K562 (cell line): Measurements from ENCODE around the gene HMCN2. TPM values are rescaled to one million over a fixed set of nuclear protein-coding genes. Genes with fewer than 3 reads are reported as not detected.

Experiments used
- ATAC-seq: fragments of 200-7000 bp; cut with Tn5 transposase; 3 replicates; pipeline ENCODE4 v1.9.1; 2020; ENCODE audit warnings: moderate library complexity
- BruUV-seq: library from RNA; stranded (reverse); fragments of 400-500 nt; replicated peaks from 2 replicates; lab custom pipeline; 2021; lab: Mats Ljungman, UMichigan
- CTCF ChIA-PET: fragments of 300-600 bp; formaldehyde crosslinking; extraction: SDS; loops from one replicate; lab custom pipeline; 2021; ENCODE audit warnings: low intra/inter-chr PET ratio; lab: Yijun Ruan, JAX
- POLR2A ChIA-PET: fragments of 300-600, 350-650 bp; sonication (Branson Sonifier 250); formaldehyde crosslinking; extraction: SDS; loops from one replicate; lab custom pipeline; 2021; ENCODE audit warnings: antibody characterized with exemption, inconsistent platforms; lab: Yijun Ruan, JAX
- DNase-seq, 4 experiments: peaks; one replicate each; pipeline versions ENCODE4 v3.0.0 to v3.0.0-alpha.2; 2011 to 2018; ENCODE audit warnings: low spot score in 3 of 4, mixed read lengths in 3 of 4; ENCODE audit errors: extremely low read depth in 1 of 4
- FAIRE-seq: peaks from 2 replicates; lab custom pipeline; 2011; peaks lifted over from hg19 to GRCh38; lab: Jason Lieb, UNC
- H2AFZ ChIP-seq: 2 replicates; pipeline ENCODE4 v1.6.0; 2011; ENCODE audit warnings: low read depth, low read length, control low read depth, inconsistent platforms
- H3K27ac ChIP-seq: fragments of 200-600 bp; 3 replicates; pipeline ENCODE4 v1.8.0; 2011; ENCODE audit warnings: low read depth, mild to moderate bottlenecking, control low read depth, inconsistent platforms, low read length, moderate library complexity, mixed read lengths; ENCODE audit errors: extremely low read depth
- H3K27me3 ChIP-seq, 2 experiments: fragments of 300-600 bp in 1 of 2; 2 replicates in 1 of 2; 3 replicates in 1 of 2; pipeline versions ENCODE4 v1.6.0 to v1.8.0; 2011; ENCODE audit warnings: inconsistent platforms in 2 of 2, low read length in 2 of 2, mild to moderate bottlenecking in 1 of 2, mixed read lengths in 1 of 2, moderate library complexity in 1 of 2; ENCODE audit not compliant: control insufficient read depth in 2 of 2, insufficient read depth in 2 of 2
- H3K36me3 ChIP-seq: fragments of 300-600 bp; 3 replicates; pipeline ENCODE4 v1.8.0; 2011; ENCODE audit warnings: mild to moderate bottlenecking, low read length, inconsistent platforms; ENCODE audit not compliant: control insufficient read depth, insufficient read depth
- H3K4me1 ChIP-seq, 2 experiments: fragments of 200-600 bp in 1 of 2; replicated peaks in 1 of 2; 2 replicates in 1 of 2; 3 replicates in 1 of 2; pipeline versions ENCODE4 v1.5.1 to v1.8.0; 2011; ENCODE audit warnings: inconsistent platforms in 2 of 2, low read length in 2 of 2, mild to moderate bottlenecking in 1 of 2, mixed read lengths in 1 of 2, moderate library complexity in 1 of 2; ENCODE audit not compliant: control insufficient read depth in 2 of 2, insufficient read depth in 2 of 2
- H3K4me2 ChIP-seq: 2 replicates; pipeline ENCODE4 v1.6.1; 2011; ENCODE audit warnings: low read length, control low read depth, inconsistent platforms, mixed read lengths; ENCODE audit not compliant: insufficient read depth
- H3K4me3 ChIP-seq: fragments of 200-600 bp; sonication (generic), shearing (Covaris generic); 2 replicates; pipeline ENCODE4 v1.5.1; 2016; ENCODE audit warnings: control low read depth, inconsistent platforms
- H3K79me2 ChIP-seq: fragments of 200-600 bp; 3 replicates; pipeline ENCODE4 v1.8.0; 2011; ENCODE audit warnings: low read length, inconsistent platforms; ENCODE audit not compliant: control insufficient read depth, insufficient read depth
- H3K9ac ChIP-seq, 2 experiments: 2 replicates each; pipeline versions ENCODE4 v1.6.0 to v1.6.1; 2011; ENCODE audit warnings: low read depth in 2 of 2, low read length in 2 of 2, control low read depth in 1 of 2, inconsistent platforms in 1 of 2, mild to moderate bottlenecking in 1 of 2, mixed read lengths in 1 of 2; ENCODE audit not compliant: insufficient read depth in 1 of 2
- H3K9me1 ChIP-seq: one replicate; pipeline ENCODE4 v1.6.0; 2011; ENCODE audit warnings: inconsistent platforms, mild to moderate bottlenecking, low read length, moderate library complexity; ENCODE audit not compliant: control insufficient read depth, insufficient read depth
- H3K9me3 ChIP-seq: replicated peaks from 2 replicates; pipeline ENCODE4 v1.5.1; 2011; ENCODE audit warnings: low read depth, low read length, inconsistent platforms; ENCODE audit not compliant: control insufficient read depth, insufficient read depth
- H4K20me1 ChIP-seq: replicated peaks from 2 replicates; pipeline ENCODE4 v1.6.1; 2011; ENCODE audit warnings: low read length, inconsistent platforms, mixed read lengths; ENCODE audit not compliant: control insufficient read depth, insufficient read depth
- ASH1L ChIP-seq: fragments of 450-650 bp; IDR thresholded peaks from 2 replicates; pipeline ENCODE4 v1.6.1; 2018; ENCODE audit warnings: borderline replicate concordance, mild to moderate bottlenecking, low read depth; ENCODE audit not compliant: partially characterized antibody
- BCOR ChIP-seq: fragments of 450-650 bp; IDR thresholded peaks from 2 replicates; pipeline ENCODE4 v1.6.1; 2016
- CTCF ChIP-seq, 3 experiments: IDR thresholded peaks in 2 of 3; conservative IDR thresholded peaks in 1 of 3; 2 replicates each; pipeline ENCODE4 v1.5.1; 2011 to 2012; ENCODE audit warnings: low read length in 3 of 3, mild to moderate bottlenecking in 3 of 3, control low read depth in 2 of 3, improper control_type of control experiment in 1 of 3, inconsistent platforms in 1 of 3, low read depth in 1 of 3, mixed read lengths in 1 of 3, moderate library complexity in 1 of 3; ENCODE audit not compliant: insufficient read depth in 2 of 3
- GATA2 ChIP-seq: sonication (generic); formaldehyde crosslinking; IDR thresholded peaks from 2 replicates; pipeline ENCODE4 v1.4.0; 2020; ENCODE audit warnings: mild to moderate bottlenecking, missing genetic modification reagents
- HDAC8 ChIP-seq: fragments of 450-650 bp; IDR thresholded peaks from 2 replicates; pipeline ENCODE4 v1.6.1; 2016; ENCODE audit warnings: mild to moderate bottlenecking, missing genetic modification characterization, moderate library complexity, missing compliant biosample characterization
- KAT7 ChIP-seq: sonication (generic); formaldehyde crosslinking; IDR thresholded peaks from 2 replicates; pipeline ENCODE4 v1.8.0; 2022; ENCODE audit warnings: missing genetic modification reagents, mild to moderate bottlenecking, borderline replicate concordance
- KHSRP ChIP-seq: fragments of 450-650 bp; IDR thresholded peaks from 2 replicates; pipeline ENCODE4 v1.6.1; 2017
- MITF ChIP-seq: IDR thresholded peaks from 2 replicates; pipeline ENCODE4 v1.6.1; 2014; ENCODE audit warnings: antibody characterized with exemption
- U2AF1 ChIP-seq: fragments of 200-400 bp; formaldehyde crosslinking; optimal IDR thresholded peaks from 2 replicates; pipeline ENCODE3; 2017; ENCODE audit warnings: mild to moderate bottlenecking, low read depth, low read length, moderate library complexity
- ZBTB7A ChIP-seq: IDR thresholded peaks from 2 replicates; pipeline ENCODE4 v1.6.1; 2011; ENCODE audit warnings: low read depth, mild to moderate bottlenecking, low read length, moderate library complexity, borderline replicate concordance; ENCODE audit not compliant: control insufficient read depth
- ZNF124 ChIP-seq: sonication (generic); formaldehyde crosslinking; IDR thresholded peaks from 2 replicates; pipeline ENCODE4 v1.8.1; 2022; ENCODE audit warnings: missing genetic modification reagents
- ZNF717 ChIP-seq: fragments of 250-450 bp; sonication (Bioruptor Pico); IDR thresholded peaks from 2 replicates; pipeline ENCODE4 v1.5.0; 2021
- ZZZ3 ChIP-seq: fragments of 450-650 bp; IDR thresholded peaks from 2 replicates; pipeline ENCODE4 v1.6.1; 2016; ENCODE audit warnings: antibody characterized with exemption, mild to moderate bottlenecking, moderate library complexity
- WGBS: fragments of 100-300 bp; shearing (Covaris generic); methylation state at CpG from one replicate; pipeline ENCODE4 v1.1.6; 2016; ENCODE audit warnings: low coverage, mixed read lengths; ENCODE audit not compliant: insufficient coverage; ENCODE audit errors: missing lambda C conversion rate; 5-methylcytosine and 5-hydroxymethylcytosine counted together
- in situ Hi-C: fragments of 300-500 bp; cut with MboI; formaldehyde crosslinking; loops from 4 replicates; pipeline ENCODE4 v1.15.0; 2018; ENCODE audit warnings: inconsistent platforms, mixed read lengths
- intact Hi-C: fragments of 100-400 bp; cut with micrococcal nuclease; formaldehyde crosslinking; loops from 2 replicates; pipeline ENCODE4 v1.14.2; 2022
- polyA plus RNA-seq, 8 experiments: library from polyadenylated mRNA; depleted of rRNA in 4 of 8; stranded (reverse) in 5 of 8; unstranded in 3 of 8; fragments of >200 nt; fragmentation: Nextera tagmentation in 2 of 8; fragmentation: Illumina TruSeq in 1 of 8; extraction: Ambion mirVana in 2 of 8; extraction: Trizol in 1 of 8; gene quantifications; 2 replicates each; pipeline versions ENCODE4 v1.2.1 to v1.2.3, GENCODE V29; 2011 to 2014; ENCODE audit warnings: inconsistent platforms in 1 of 8, missing spikeins in 1 of 8
- total RNA-seq, 7 experiments: library from RNA; depleted of rRNA in 6 of 7; stranded (reverse); fragments of >200 nt in 6 of 7; fragmentation: Illumina TruSeq in 2 of 7; extraction: Trizol in 2 of 7; gene quantifications; 2 replicates each; pipeline versions ENCODE4 v1.2.1 to v1.2.3, GENCODE V29; 2011 to 2021; ENCODE audit warnings: low replicate concordance in 1 of 7

Gene HMCN2
- total and polyA plus RNA-seq, 9 of the 15 experiments (the other 6 are each of a cell fraction or from before 2014, with no cell fraction given): 0.01 TPM; not detected in 8

DNA sequence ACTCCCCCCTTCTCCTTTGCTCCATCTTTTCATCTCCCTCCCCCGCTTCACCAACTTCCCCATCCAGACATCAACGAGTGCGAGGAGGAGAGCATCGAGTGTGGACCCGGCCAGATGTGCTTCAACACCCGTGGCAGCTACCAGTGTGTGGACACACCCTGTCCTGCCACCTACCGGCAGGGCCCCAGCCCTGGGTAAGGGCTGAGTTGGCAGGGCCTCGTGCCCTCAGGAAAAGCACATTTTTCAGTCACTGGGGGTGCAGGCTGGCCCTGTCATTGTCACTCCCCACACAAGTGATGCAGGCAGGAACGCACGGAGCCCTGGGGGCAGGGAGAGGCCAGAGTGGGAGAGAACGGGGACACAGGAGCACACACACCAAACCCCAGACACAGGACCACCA, 166.8 kb downstream of the HMCN2 start:
- FAIRE-seq (no peak), ATAC-seq (no peak), DNase-seq (no peak)
- Histone ChIP-seq H3K27me3 (peaks cover 17 to 72% of the 10 kb centered on the region in 2 experiments; a peak in 4 of 5 replicates), H3K9me1 (no peaks in the 10 kb centered on the region), H3K4me1 (peaks cover 0 to 37% of the 10 kb centered on the region in 2 experiments; a peak in 2 of 5 replicates), H3K9me3 (peaks cover 3% of the 10 kb centered on the region; the same call in 1 of the 2 replicates), H3K79me2 (no peaks in the 10 kb centered on the region), H3K9ac (no peak overlapping the region), H2AFZ (no peak overlapping the region), H3K27ac (no peak overlapping the region), H3K36me3 (no peaks in the 10 kb centered on the region), H3K4me3 (no peak overlapping the region), H3K4me2 (no peak overlapping the region), H4K20me1 (0 out of 2 replicates have a peak, but pooled peaks cover 2% of the 10 kb centered on the region)
- BruUV-seq: no TSS peak
- in situ Hi-C loops (no loop called here), intact Hi-C loops (no loop called here)
- TF ChIP-seq U2AF1: no peak
- no peak for TF ChIP-seq ASH1L
- TF ChIP-seq ZBTB7A: no peak
- TF ChIP-seq MITF: no peak
- TF ChIP-seq KAT7 (CRISPR knock-in tag): no peak
- TF ChIP-seq HDAC8 (tag): no peak
- TF ChIP-seq ZNF124: no peak
- no peak for TF ChIP-seq ZNF717
- TF ChIP-seq KHSRP: no peak
- no peak for TF ChIP-seq GATA2 (CRISPR knock-in tag)
- TF ChIP-seq ZZZ3: no peak
- no peak for TF ChIP-seq BCOR
- no peak for TF ChIP-seq CTCF (IDR thresholded peaks at IDR 0.05 in 2 of 3, conservative IDR thresholded peaks at IDR 0.05 in 1 of 3; ENCODE audit: insufficient read depth in 2 of 3, low read depth in 1 of 3, low read length in 3 of 3)
- 14% methylated on average over 10 of the region's 11 CpGs for WGBS
- CTCF ChIA-PET: no interaction called here
- POLR2A ChIA-PET: no interaction called here
